DMS79 (cell line): Measurements from ENCODE around the gene LRRTM3.

Source experiments
- DNase-seq: peaks from one replicate; lab custom pipeline; 2025; lab: John Stamatoyannopoulos, UW

Gene LRRTM3

DNA sequence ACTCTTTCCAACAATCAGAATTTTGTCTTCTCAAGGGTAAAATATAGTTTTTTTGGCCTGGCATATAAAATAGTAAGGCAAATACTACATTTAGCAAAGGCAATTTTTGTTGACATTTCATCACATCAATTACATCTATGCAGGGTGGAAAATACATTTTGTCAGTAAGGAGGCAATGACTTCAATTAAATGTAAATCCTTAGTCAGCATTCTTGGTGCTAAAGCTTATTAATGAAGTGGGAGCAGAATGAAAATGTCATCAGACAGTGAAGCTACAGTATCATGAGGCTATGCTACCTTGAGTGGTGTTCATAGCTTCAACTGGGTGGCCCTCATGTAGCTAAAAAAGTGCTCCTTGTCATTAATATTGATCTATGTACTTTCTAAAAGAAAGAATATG lies 8.9 kb downstream of the LRRTM3 start:
- DNase-seq, result no peak

DNA sequence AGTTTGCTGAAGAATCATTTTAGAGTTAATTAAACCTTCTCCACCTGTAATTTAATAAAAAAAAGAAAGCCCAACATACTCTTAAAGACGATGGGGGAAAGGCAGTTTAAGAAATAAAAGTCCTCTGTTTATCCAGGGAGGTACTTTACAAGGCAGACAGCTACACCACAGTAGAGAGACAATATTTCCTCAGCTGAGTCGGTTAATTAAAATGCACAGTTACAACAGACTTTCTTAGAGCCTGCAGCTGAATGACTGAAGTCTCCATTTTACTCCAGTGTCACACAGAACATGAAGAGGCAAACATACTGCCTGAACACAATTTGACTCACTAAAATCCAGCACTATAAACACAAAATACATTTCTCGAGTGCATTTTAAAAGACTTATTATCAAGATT lies 15.1 kb downstream of the LRRTM3 start:
- DNase-seq, result no peak

DNA sequence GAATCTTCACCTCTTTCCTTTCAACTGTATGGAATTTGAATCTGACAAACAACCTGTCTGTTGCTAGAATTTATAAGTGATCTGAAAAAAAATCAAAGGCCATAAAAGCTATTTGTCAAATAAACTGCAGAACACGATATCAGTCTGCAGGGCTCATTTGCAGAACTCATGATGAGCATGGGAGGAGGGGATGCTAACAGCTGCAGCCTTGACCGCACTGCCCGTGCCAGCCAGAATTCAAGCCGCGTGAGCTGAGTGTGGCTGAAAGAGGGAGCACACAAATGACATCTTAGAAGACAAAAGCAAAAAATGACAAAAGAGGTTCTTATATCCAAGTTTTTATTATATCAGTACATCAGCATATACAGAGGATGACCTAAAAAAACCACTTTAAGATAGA lies 15.7 kb downstream of the LRRTM3 start:
- no peak for DNase-seq

DNA sequence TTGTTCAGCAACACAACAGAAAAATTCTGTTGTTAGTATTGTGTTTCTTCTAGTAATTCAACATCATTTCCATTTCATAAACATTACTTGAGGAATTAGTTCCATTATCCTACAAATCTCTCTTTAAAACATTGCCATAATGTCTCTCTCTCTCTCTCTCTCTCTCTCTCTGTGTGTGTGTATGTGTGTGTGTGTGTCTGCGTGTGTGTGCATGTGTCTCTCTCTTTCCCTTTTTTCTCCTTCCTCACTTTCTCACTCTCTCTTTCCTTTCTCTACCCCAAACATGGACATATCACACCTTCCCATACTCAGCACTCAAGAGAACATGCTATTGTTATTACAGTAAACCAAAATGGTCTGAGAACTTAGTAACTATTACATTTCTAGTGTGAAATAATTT lies 16.6 kb downstream of the LRRTM3 start:
- DNase-seq, result no peak

DNA sequence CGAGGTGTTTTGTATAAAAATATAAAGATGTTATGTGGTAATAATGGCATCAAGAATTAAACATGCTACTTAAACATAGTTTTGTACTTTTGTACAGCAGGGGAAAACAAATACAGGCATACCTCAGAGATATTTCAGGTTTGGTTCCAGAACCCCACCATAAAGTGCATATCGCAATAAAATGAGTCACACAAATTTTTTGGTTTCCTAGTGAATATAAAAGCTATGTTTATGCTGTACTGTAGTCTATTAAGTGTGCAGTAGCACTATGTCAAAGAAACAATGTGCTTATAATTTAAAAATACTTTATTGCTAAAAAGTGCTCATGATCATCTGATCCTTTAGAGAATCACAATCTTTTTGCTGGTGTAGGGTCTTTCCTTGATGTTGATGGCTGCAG lies 17.8 kb downstream of the LRRTM3 start:
- DNase-seq, result no peak

DNA sequence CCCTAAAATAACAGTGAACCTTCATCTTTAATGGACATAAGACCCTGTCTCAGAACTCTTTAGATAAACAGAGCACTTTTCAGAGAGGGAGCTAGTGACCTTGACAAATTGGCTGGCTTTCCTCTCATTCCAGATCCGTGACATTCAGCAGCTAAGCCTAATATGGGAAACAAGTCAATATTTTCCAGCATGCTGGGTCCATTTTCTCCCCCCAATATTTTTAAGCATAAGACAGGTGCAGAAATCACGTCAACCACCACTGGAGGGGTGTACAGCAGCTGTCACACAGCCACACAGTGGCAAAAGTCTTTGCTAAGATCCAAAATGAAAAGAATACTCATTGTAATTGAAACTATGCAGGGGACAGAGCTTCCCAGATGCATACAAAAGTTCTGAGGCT lies 26.1 kb downstream of the LRRTM3 start:
- DNase-seq, result no peak

DNA sequence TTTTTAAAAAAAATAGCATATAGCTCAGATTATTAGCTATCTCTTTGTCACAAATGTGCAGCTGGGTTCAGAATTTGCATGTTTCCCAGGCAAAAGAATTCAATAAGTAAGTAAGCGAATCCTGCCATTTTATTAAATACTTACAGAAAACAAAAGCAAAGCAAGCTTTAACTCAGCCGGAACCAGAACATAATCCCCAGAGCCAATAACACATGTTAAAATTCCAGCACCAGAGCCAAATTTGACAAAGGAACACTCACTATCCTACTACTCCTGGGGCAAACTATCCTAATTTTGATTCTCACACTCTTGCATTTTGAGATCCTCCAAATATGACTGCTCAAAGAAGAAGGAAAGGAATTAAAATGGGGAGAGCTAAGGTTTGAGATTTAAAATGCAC lies 32.6 kb downstream of the LRRTM3 start:
- no peak for DNase-seq

DNA sequence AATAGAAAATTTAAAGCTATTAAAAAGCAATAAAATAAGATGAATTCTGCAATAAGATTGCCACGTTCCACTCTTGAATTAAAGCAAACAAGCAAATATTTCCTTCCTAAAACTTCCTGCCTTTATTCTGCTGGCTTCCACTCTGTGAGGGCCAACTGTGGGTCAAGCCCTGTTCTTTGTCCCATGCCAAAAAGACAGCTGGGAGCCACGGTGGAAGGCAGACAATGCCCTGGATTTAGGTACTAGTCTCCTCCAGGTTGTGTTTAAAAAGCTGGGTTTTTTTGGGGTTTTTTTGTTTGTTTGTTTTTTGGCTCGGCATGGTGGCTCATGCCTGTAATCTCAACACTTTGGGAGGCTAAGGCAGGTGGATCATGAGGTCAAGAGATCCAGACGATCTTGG lies 39.1 kb downstream of the LRRTM3 start:
- DNase-seq, result no peak

DNA sequence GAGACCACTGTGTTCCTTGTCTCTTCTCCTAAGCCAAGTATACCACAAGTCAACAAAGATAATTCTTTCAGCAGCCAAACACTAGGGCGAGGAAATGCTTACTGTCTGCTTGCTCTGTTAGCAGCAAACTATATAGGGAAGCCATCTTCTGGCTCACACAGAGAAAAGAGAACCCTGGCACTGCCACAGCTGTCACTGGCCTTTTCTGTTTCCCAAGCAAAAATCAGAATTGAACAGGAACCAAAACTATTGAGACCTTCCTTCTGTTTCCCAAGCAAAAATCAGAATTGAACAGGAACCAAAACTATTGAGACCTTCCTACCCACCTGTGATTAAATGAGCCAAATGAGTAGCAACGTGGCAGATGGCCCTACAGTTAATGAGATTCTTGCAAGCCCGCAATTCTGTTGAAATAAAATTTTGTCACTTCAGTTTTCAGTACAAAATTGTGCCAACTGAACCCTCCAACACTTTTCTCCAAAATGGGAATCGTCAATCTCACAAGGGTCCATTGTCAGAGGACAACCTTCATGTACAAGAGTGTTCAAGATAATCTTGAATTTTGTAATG lies 54.5 kb downstream of the LRRTM3 start:
- no peak for DNase-seq

DNA sequence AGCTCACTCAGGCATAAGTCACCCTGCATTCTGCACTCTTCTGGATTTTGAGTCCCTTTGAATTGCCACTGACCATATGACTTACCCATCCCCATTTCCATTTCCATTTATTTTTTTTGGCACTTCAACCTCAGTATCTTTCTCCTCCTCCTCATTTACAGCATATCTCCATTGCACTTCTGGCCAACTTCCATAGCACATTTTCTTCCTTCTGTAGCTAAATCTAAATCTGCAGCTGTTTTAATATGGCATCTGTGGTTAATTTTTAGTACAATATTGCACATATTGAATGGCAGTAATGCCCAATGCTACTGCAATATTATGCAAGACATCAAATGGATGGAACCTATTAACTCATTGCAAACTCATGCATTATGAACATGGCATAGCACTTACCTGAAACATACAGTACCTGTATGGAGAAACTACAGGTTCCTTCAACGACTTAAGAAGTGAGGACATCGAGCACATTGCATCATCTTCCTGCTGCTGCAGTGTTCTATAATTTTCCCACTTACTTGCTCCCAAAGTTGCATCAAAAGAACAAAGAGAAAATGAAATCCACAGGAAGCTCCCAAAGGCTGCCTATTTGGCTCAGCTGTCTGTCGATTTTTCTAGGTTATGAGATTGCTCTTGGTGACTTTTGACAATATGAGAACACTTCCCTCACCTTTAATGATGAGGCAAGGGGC lies 55.7 kb downstream of the LRRTM3 start:
- no peak for DNase-seq

DNA sequence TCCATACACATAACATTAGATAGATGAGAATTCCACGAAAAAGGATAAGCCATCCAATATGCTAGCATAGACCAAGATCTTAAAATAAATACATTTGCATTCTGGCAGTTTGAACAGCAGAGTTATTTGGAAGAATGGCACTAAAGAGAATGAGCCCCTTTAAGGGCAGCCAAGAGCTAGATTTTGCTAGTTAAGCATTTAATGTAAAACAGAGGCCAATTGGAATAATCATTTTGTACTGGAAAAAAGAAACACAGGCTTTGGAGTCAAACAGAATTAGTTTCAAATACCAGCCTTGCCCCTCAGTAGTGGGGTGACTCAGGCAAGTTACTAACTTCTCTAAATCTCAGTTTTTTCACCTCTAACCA lies 56.2 kb downstream of the LRRTM3 start:
- DNase-seq, result no peak

DNA sequence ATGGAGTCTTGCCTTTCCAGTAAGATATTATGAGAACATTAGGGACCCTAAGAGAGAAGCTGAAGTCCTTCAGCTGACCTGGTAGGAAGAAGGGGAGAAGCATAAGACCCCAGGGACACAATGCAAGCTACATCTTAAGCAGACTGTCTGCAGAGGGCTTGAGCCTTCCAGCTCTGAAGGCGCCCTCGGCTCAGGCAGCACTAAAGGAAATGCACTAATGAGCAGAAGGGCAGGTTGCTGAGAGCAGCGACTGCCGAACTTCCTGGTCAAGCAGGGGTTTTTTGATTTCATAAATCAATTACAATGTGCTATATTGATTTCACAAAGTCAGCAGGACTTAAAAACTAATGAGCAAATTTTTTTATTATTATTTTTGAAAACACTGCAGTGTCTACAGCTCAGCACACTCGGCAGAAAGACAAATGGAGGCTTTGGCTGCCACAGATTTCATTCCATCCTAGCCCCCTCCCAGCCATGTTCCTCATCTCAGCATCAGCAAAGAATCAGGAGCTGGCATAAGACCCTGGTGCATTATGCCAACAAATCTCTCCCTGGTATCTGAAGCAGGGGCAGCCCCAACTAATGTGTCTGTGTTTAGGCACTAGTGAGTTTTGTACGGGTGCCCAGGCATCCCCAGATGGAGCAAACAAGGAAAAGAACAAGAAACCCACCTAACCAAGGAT lies 57.1 kb downstream of the LRRTM3 start:
- DNase-seq, result no peak

DNA sequence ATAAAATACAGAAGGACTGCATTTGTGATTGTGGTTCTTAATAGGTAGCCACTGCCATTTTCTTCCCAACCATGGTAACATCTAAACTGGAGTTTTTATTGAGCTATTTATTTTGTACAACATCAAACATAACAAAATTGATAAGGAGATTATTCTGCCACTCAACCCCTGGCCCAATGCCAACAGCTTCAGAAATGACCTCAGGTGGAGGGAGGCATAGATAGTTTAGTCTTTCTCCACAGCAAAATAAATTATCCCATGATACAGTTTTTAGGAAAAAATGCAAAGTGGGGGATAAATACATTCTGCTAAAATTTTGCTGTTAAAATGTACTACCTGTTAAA lies 57.6 kb downstream of the LRRTM3 start:
- no peak for DNase-seq

DNA sequence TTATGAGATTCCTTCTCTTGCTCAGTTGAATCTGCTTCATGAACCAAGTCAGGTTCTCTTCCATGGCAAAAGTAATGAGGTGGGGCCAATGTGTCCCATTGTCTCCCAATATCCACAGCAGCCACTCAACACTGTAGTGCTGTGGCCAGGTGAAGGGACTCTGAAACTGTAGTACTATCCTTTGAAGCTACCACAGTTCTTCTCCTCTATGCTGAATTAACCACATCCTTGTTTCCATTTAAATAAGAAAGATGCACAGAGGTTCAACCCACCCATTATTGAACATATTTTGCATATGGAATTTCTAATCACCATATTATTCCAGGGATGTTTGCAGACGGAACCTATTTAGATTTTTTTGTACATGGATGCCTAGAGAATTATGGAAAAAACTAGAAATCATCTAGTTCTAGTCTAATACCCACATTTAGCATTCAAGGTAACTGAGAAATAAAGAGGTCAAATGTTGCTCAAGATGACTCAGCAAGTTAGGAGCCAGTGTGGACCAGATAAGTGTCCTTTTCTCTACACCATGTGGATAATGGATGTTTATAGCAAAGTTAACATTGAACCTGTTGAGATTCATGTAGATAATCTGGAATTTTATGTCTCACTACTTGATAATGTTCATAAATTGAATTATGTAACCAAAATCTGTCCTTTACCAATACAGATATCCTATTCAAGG lies 64.5 kb downstream of the LRRTM3 start:
- no peak for DNase-seq

DNA sequence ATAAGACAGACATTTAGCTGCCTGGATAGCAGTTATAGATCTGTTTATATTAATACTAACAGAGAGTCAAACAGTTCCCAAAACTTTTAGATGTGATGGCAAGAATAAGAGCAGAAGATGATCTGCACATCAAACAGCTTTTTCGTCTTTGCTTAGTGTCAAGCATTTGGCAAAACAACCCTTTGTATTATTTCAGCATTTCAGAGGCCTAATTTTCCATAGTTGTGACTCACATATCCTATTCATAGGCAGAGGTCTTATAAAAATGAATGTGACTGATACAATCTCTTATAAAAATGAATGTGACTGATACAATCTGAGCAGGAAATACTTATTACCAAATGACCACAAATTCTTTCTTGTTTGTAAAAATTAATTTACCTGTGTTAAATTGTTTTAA lies 71.2 kb downstream of the LRRTM3 start:
- DNase-seq, result no peak

DNA sequence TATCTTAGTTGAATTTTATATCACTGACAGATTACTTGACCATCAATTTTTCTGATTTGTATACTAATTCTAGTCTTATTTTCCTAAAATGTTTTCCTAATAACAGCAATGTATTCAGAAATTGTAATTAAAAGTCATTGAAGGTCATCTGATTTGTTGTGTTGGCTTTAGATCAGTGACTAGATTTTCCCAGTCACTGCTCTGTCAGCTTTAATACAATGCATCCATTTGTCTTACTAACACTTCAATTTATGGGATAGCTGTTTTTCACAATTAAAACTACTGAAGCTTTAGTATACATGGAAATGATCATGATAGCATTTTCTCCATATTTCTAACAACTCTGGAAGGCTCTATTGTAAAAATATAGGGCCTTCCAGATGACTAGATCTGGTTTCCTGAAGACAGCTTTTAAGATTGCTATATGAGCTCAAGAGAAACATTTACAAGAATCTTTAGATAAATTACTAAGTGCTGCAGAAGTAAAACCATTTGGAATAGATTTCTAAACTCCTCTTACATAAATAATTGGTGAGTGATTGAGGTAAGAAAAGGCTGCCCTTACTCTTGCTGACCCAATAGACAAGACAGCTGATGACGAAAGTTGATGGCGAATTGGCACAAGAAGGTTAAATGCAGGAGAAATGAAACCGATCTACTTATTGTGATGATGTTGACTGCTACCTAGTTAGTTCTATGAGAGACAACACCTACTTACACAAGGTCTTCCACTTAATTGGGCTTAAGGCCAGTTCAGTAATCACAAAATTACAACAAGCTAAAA lies 74.1 kb downstream of the LRRTM3 start:
- DNase-seq, result no peak

DNA sequence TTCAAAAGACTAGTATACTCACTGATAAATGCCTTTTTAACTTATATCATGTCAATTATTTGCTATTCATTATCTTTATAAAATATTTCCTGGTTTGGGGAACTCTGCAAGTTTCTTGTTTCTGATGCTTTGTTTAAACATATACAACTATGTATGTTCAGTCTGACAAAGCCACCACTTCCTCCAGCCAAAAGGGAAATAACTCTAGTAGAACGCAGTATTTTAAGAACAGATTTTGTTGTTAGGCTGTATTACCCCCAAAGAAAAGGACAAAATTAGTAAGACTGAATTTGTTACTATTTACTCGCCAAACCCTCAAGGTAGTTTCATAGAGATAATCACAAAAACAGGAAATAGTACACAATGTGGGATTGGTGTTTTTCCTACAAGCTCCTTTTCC lies 78.9 kb downstream of the LRRTM3 start:
- no peak for DNase-seq

DNA sequence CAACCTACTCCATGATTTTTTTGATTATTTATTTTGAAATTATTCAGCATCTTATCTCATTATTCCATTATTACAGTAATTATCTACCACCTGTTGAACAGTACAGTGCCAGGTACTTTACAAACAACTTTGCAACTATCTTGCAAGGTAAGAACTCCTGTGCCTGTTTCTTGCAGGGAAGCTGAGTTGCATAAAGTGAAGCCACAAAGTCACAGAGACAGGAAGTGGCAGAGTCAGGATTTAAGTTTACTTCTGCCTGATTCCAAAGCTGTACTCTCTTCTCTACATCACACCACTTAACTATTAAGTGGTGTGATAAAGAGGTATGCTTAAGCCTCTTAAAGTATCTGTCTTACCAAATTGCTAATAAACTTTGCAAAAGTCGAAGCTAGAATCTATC lies 80.1 kb downstream of the LRRTM3 start:
- DNase-seq, result no peak

DNA sequence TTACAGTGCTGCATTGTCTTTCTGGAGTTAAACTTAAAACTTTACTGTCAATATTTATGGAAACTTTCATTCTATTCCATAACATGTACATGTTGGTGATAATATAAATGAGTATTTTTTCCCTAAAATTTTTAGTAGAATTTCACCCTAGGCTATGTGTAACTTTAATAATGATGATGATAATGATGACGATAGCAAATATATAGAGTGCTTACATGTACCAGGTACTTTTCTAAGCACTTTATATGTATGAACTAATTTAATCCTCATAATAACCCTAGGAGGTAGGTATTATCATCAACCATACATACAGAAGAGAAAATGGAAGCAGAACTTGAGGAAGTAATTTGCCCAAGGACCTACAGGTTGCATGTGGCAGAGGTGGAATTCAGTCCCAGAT lies 85.6 kb downstream of the LRRTM3 start:
- no peak for DNase-seq

DNA sequence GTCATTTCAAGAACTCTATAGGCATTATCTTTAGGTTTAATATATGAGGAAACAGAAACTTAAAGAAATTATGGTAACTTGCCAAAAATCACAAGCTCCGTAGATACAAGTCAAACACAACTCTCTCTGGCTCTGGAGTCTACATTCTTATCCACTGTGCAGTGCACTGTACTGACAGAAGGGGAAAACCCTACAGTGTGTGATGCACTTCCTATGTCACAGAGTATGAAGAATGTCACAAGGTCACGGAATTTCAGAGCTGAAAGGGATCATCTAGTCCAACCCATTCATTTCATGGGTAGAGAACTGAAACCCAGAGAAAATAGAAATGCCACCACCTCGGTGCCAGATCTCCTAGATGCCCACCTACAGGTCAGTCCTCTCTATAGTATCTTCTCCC lies 86.1 kb downstream of the LRRTM3 start:
- no peak for DNase-seq

DNA sequence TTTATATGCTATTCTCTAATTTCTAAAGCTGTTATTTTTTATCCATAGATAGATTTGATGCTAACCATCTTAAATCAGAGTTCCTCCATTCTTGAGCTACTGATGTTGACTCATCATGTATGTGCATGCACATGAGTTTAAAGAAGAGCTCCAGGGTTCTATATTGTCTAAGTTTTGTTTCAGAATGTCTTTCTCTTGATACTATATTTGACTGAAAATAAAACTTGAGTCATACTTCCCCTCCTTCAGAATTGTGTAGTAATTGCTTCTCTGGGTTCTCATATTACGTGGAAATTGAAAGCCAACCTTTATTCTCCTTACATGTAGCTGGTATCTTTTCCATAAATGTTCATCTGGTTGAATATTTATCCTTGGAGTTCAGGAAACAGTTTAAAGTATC lies 89.4 kb downstream of the LRRTM3 start:
- no peak for DNase-seq

DNA sequence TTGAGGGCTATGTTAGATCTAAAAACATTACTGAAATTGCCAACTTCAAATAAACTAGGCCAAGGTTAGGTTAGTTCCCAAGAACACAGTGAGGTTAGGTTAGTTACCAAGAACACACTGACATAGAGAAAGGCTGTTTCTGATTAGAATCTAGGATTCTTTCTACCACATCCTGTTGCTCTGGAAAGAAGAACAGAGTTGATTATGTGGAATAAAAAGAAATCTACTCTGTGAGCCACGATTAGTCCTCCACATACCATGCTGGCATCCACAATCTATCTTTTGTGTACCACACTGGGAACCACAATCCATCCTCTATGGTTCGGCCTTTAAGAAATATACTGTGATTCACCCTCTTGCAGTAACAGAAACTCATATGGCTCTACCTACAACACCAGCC lies 91.4 kb downstream of the LRRTM3 start:
- no peak for DNase-seq

DNA sequence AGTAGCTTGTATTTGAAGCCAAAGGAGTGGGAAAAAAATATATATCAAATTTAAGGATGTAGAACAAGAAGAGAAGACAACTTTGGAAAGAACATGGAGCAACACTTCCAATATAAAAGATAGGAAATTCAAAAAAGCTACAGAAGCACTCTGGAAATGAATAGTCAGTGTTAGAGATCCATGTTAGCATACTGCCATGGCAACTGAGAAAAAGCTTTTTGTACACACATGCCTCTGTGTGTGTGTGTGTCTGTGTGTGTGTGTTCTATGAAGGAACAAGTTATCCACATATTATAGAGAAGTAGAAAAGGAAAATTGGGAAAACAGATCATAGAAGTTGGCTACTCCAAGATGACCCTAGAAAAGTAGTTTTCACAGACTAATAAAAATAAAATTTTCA lies 96.3 kb downstream of the LRRTM3 start:
- no peak for DNase-seq
